Neural cell (in vitro differentiated cells): ENCODE results near the gene NATD1. TPM values are rescaled to one million over a fixed set of nuclear protein-coding genes. Genes with fewer than 3 reads are reported as not detected.

Experiments
- H2AFZ ChIP-seq: fragments of 200-600, 300-800 bp; sonication (generic), shearing (Covaris generic); 2 replicates; pipeline ENCODE4 v1.6.0; 2014; ENCODE audit warnings: low read depth, mild to moderate bottlenecking, antibody characterized with exemption, low read length, moderate library complexity
- H3F3A ChIP-seq: fragments of 200-600 bp; shearing (Covaris generic); 2 replicates; pipeline ENCODE4 v1.6.1; 2016; ENCODE audit warnings: mild to moderate bottlenecking, moderate library complexity, mixed read lengths, antibody characterized with exemption, low read length; ENCODE audit not compliant: insufficient read depth, poor library complexity, severe bottlenecking
- H3K27ac ChIP-seq: fragments of 200-600, 300-800 bp; sonication (generic), shearing (Covaris generic); 2 replicates; pipeline ENCODE4 v1.5.1; 2014; ENCODE audit warnings: mild to moderate bottlenecking, low read length, moderate library complexity
- H3K27me3 ChIP-seq: fragments of 300-800, 200-600 bp; sonication (generic), shearing (Covaris generic); 2 replicates; pipeline ENCODE4 v1.6.0; 2014; ENCODE audit warnings: mild to moderate bottlenecking, low read depth, low read length, moderate library complexity; ENCODE audit not compliant: insufficient read depth
- H3K36me3 ChIP-seq: fragments of 300-800, 200-600 bp; sonication (generic), shearing (Covaris generic); 2 replicates; pipeline ENCODE4 v1.5.1; 2014; ENCODE audit warnings: mild to moderate bottlenecking, antibody characterized with exemption, low read length, moderate library complexity; ENCODE audit not compliant: insufficient read depth
- H3K4me2 ChIP-seq: fragments of 300-800, 200-600 bp; sonication (generic), shearing (Covaris generic); 2 replicates; pipeline ENCODE4 v1.6.0; 2014; ENCODE audit warnings: mild to moderate bottlenecking, low read length
- H3K4me3 ChIP-seq: fragments of 300-800, 200-600 bp; sonication (generic), shearing (Covaris generic); 2 replicates; pipeline ENCODE4 v1.5.1; 2014; ENCODE audit warnings: mild to moderate bottlenecking, low read length, moderate library complexity
- H3K79me2 ChIP-seq: fragments of 200-600 bp; shearing (Covaris generic); replicated peaks from 2 replicates; pipeline ENCODE4 v1.6.0; 2014; ENCODE audit warnings: mild to moderate bottlenecking, low read length, moderate library complexity; ENCODE audit not compliant: insufficient read depth
- H3K9ac ChIP-seq: fragments of 300-800, 200-600 bp; sonication (generic), shearing (Covaris generic); 2 replicates; pipeline ENCODE4 v1.6.1; 2016; ENCODE audit warnings: mild to moderate bottlenecking, low read length, mixed read lengths
- H3K9me2 ChIP-seq: fragments of 200-600 bp; shearing (Covaris generic); 2 replicates; pipeline ENCODE4 v1.6.1; 2016; ENCODE audit warnings: mild to moderate bottlenecking, low read length, mixed read lengths; ENCODE audit not compliant: insufficient read depth
- H3K9me3 ChIP-seq: fragments of 200-600, 300-800 bp; sonication (generic), shearing (Covaris generic); 2 replicates; pipeline ENCODE4 v1.6.1; 2016; ENCODE audit warnings: mild to moderate bottlenecking, mixed run types, low read length, moderate library complexity, mixed read lengths
- H4K20me1 ChIP-seq: fragments of 200-600 bp; shearing (Covaris generic); 2 replicates; pipeline ENCODE4 v1.6.1; 2016; ENCODE audit warnings: mild to moderate bottlenecking, mixed run types; ENCODE audit not compliant: insufficient read depth
- CTCF ChIP-seq: fragments of 450-650 bp; IDR thresholded peaks from 2 replicates; pipeline ENCODE4 v1.5.1; 2014; ENCODE audit warnings: antibody characterized with exemption, mild to moderate bottlenecking, moderate library complexity; ENCODE audit not compliant: poor library complexity, severe bottlenecking
- EP300 ChIP-seq: fragments of 450-650 bp; conservative IDR thresholded peaks from 2 replicates; pipeline ENCODE4 v1.6.1; 2014; ENCODE audit warnings: antibody characterized with exemption, mild to moderate bottlenecking, moderate library complexity; ENCODE audit not compliant: poor library complexity, severe bottlenecking
- EZH2 ChIP-seq: fragments of 200-600, 300-800 bp; shearing (Covaris generic), sonication (generic); IDR thresholded peaks from 2 replicates; pipeline ENCODE4 v1.6.1; 2014; ENCODE audit warnings: antibody characterized with exemption, low read length, borderline replicate concordance, mild to moderate bottlenecking; ENCODE audit not compliant: insufficient read depth, poor library complexity, severe bottlenecking
- MXI1 ChIP-seq: fragments of 450-650 bp; conservative IDR thresholded peaks from 2 replicates; pipeline ENCODE4 v1.6.1; 2014; ENCODE audit warnings: antibody characterized with exemption, mild to moderate bottlenecking; ENCODE audit not compliant: poor library complexity, severe bottlenecking
- POLR2AphosphoS5 ChIP-seq: IDR thresholded peaks from 2 replicates; pipeline ENCODE4 v1.6.1; 2012
- RAD21 ChIP-seq: fragments of 450-650 bp; conservative IDR thresholded peaks from 2 replicates; pipeline ENCODE4 v1.6.1; 2014; ENCODE audit warnings: antibody characterized with exemption, mild to moderate bottlenecking, moderate library complexity
- REST ChIP-seq: IDR thresholded peaks from 2 replicates; pipeline ENCODE4 v1.6.1; 2012; ENCODE audit warnings: borderline replicate concordance
- SMC3 ChIP-seq: fragments of 450-650 bp; conservative IDR thresholded peaks from 2 replicates; pipeline ENCODE4 v1.6.1; 2014; ENCODE audit warnings: antibody characterized with exemption, mild to moderate bottlenecking, moderate library complexity; ENCODE audit not compliant: poor library complexity
- TAF1 ChIP-seq: IDR thresholded peaks from 2 replicates; pipeline ENCODE4 v1.6.1; 2012; ENCODE audit warnings: low read depth
- polyA plus RNA-seq: library from polyadenylated mRNA; depleted of rRNA; stranded (reverse); fragments of >200 nt; gene quantifications from 2 replicates; pipeline ENCODE4 v1.2.3, GENCODE V29; 2014

NATD1 gene
- polyA plus RNA-seq, 1 donor from 2014 or later: 2.8 TPM

- no peak for TF ChIP-seq REST
- TF ChIP-seq CTCF: no peak
- TF ChIP-seq RAD21: no peak
- TF ChIP-seq EP300: no peak
- TF ChIP-seq MXI1: no peak
- no peak for TF ChIP-seq POLR2AphosphoS5
- no peak for TF ChIP-seq TAF1
- TF ChIP-seq SMC3: no peak
- TF ChIP-seq EZH2: no peak
- Histone ChIP-seq H3K27me3 (no peaks in the 10 kb centered on the region), H4K20me1 (no peaks in the 10 kb centered on the region), H3K9me3 (no peaks in the 10 kb centered on the region), H3K9me2 (no peaks in the 10 kb centered on the region), H3K36me3 (no peaks in the 10 kb centered on the region), H3K79me2 (no peaks in the 10 kb centered on the region), H3K27ac (no peak overlapping the region), H3K4me2 (no peak overlapping the region), H3K4me3 (no peak overlapping the region), H3F3A (no peaks in the 10 kb centered on the region), H2AFZ (no peak overlapping the region), H3K9ac (no peak overlapping the region)
These were observed 9.5 kb downstream of the NATD1 start for GRCh38 chr17:21243516-21244303.

- Histone ChIP-seq H3K4me3 (no peak overlapping the region), H3K36me3 (no peaks in the 10 kb centered on the region), H3K27me3 (no peaks in the 10 kb centered on the region), H3K79me2 (no peaks in the 10 kb centered on the region), H3K9me2 (no peaks in the 10 kb centered on the region), H4K20me1 (no peaks in the 10 kb centered on the region), H3F3A (no peaks in the 10 kb centered on the region), H2AFZ (no peak overlapping the region), H3K9me3 (no peaks in the 10 kb centered on the region), H3K27ac (no peak overlapping the region), H3K4me2 (no peak overlapping the region), H3K9ac (no peak overlapping the region)
- TF ChIP-seq RAD21 (no peak), EZH2 (no peak), MXI1 (no peak), REST (no peak), POLR2AphosphoS5 (no peak), EP300 (no peak), SMC3 (no peak), CTCF (no peak), TAF1 (no peak)
These were observed 10.3 kb downstream of the NATD1 start for GRCh38 chr17:21242780-21243515.
